DOHH2 (cell line): ENCODE results near the gene HDAC10.

Source experiments
- H3F3A ChIP-seq: fragments of 200-600 bp; sonication (generic), shearing (Covaris generic); 2 replicates; pipeline ENCODE4 v1.6.0; 2016; ENCODE audit warnings: antibody characterized with exemption, mild to moderate bottlenecking; ENCODE audit not compliant: control insufficient read depth, insufficient read depth
- H3K27ac ChIP-seq: fragments of 200-600 bp; sonication (generic); 2 replicates; pipeline ENCODE4 v1.5.1; 2014; ENCODE audit warnings: low read depth, mild to moderate bottlenecking, low read length, moderate library complexity
- H3K27me3 ChIP-seq: fragments of 200-600 bp; sonication (generic); 2 replicates; pipeline ENCODE4 v1.6.1; 2014; ENCODE audit warnings: mild to moderate bottlenecking, low read length, mixed read lengths; ENCODE audit not compliant: control insufficient read depth
- H3K36me3 ChIP-seq: fragments of 200-600 bp; sonication (generic); 2 replicates; pipeline ENCODE4 v1.6.1; 2014; ENCODE audit warnings: mild to moderate bottlenecking, low read length, moderate library complexity, mixed read lengths; ENCODE audit not compliant: control insufficient read depth
- H3K4me1 ChIP-seq: fragments of 200-600 bp; sonication (generic); 2 replicates; pipeline ENCODE4 v1.6.1; 2014; ENCODE audit warnings: mild to moderate bottlenecking, low read length, mixed read lengths; ENCODE audit not compliant: control insufficient read depth
- H3K4me2 ChIP-seq: fragments of 200-600 bp; sonication (generic); 2 replicates; pipeline ENCODE4 v1.6.0; 2014; ENCODE audit warnings: mild to moderate bottlenecking, low read length, moderate library complexity
- H3K4me3 ChIP-seq: fragments of 200-600 bp; sonication (generic); 2 replicates; pipeline ENCODE4 v1.5.1; 2014; ENCODE audit warnings: mild to moderate bottlenecking, low read length, mixed read lengths
- H3K79me2 ChIP-seq: fragments of 200-600 bp; sonication (generic); 2 replicates; pipeline ENCODE4 v1.6.1; 2014; ENCODE audit warnings: mild to moderate bottlenecking, low read length, mixed read lengths; ENCODE audit not compliant: control insufficient read depth
- H3K9me2 ChIP-seq: fragments of 200-600 bp; sonication (generic); replicated peaks from 2 replicates; pipeline ENCODE4 v1.6.1; 2014; ENCODE audit warnings: mild to moderate bottlenecking, low read length, mixed read lengths; ENCODE audit not compliant: control insufficient read depth
- H3K9me3 ChIP-seq: fragments of 200-600 bp; sonication (generic); 2 replicates; pipeline ENCODE4 v1.6.1; 2014; ENCODE audit warnings: antibody characterized with exemption, low read length, mixed read lengths; ENCODE audit not compliant: control insufficient read depth, insufficient read depth
- H4K20me1 ChIP-seq: fragments of 200-600 bp; sonication (generic); 2 replicates; pipeline ENCODE4 v1.6.0; 2014; ENCODE audit warnings: low read depth, mild to moderate bottlenecking, antibody characterized with exemption, low read length, moderate library complexity; ENCODE audit not compliant: control insufficient read depth, insufficient read depth
- EZH2phosphoT487 ChIP-seq: fragments of 200-600 bp; sonication (generic); IDR thresholded peaks from 2 replicates; pipeline ENCODE4 v1.6.1; 2017; ENCODE audit warnings: borderline replicate concordance, mild to moderate bottlenecking, antibody characterized with exemption, low read length, moderate library complexity, mixed read lengths
- TF ChIP-seq, protein P1 (sequence below): fragments of 200-600 bp; sonication (generic); IDR thresholded peaks from one replicate; pipeline ENCODE4 v1.5.1; 2014; ENCODE audit warnings: antibody characterized with exemption, mild to moderate bottlenecking, low read depth, low read length; ENCODE audit not compliant: poor library complexity, severe bottlenecking

HDAC10 gene

DNA sequence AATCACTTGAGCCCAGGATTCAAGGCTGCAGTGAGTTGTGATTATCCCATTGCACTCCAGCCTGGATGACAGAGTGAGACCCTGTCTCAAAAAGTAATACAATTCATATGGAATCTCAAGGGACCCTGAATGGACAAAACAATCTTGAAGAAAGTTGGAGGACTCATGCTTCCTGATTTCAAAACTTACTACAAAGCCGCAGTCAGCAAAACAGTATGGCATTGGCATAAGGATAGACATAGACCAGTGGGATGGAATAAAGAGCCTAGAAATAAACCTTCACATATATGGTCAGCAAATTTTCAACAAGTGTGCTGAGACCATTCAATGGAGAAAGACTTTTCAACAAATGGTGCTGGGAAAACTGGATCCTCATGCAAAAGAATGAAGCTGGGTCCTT lies 47.8 kb downstream of the HDAC10 start:
- no peak overlapping the region for H3K27ac ChIP-seq
- peaks cover 81% of the 10 kb centered on the region for H3K36me3 ChIP-seq
- H3K4me2 ChIP-seq, result peak overlapping the region; percentile 98
- H3K4me1 ChIP-seq, result peaks cover 58% of the 10 kb centered on the region
- no peaks in the 10 kb centered on the region for H3K27me3 ChIP-seq
- no peaks in the 10 kb centered on the region for H3K9me3 ChIP-seq
- H3K4me3 ChIP-seq, result peak overlapping the region; percentile 100; the same call in 1 of the 2 replicates
- H4K20me1 ChIP-seq, result peaks cover 16% of the 10 kb centered on the region
- peaks cover 15% of the 10 kb centered on the region for H3F3A ChIP-seq
- no peak for TF ChIP-seq EZH2phosphoT487
- TF ChIP-seq, protein P1, sequence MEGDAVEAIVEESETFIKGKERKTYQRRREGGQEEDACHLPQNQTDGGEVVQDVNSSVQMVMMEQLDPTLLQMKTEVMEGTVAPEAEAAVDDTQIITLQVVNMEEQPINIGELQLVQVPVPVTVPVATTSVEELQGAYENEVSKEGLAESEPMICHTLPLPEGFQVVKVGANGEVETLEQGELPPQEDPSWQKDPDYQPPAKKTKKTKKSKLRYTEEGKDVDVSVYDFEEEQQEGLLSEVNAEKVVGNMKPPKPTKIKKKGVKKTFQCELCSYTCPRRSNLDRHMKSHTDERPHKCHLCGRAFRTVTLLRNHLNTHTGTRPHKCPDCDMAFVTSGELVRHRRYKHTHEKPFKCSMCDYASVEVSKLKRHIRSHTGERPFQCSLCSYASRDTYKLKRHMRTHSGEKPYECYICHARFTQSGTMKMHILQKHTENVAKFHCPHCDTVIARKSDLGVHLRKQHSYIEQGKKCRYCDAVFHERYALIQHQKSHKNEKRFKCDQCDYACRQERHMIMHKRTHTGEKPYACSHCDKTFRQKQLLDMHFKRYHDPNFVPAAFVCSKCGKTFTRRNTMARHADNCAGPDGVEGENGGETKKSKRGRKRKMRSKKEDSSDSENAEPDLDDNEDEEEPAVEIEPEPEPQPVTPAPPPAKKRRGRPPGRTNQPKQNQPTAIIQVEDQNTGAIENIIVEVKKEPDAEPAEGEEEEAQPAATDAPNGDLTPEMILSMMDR, result no peak
- H3K9me2 ChIP-seq, result no peaks in the 10 kb centered on the region
- H3K79me2 ChIP-seq, result peaks cover 81% of the 10 kb centered on the region

DNA sequence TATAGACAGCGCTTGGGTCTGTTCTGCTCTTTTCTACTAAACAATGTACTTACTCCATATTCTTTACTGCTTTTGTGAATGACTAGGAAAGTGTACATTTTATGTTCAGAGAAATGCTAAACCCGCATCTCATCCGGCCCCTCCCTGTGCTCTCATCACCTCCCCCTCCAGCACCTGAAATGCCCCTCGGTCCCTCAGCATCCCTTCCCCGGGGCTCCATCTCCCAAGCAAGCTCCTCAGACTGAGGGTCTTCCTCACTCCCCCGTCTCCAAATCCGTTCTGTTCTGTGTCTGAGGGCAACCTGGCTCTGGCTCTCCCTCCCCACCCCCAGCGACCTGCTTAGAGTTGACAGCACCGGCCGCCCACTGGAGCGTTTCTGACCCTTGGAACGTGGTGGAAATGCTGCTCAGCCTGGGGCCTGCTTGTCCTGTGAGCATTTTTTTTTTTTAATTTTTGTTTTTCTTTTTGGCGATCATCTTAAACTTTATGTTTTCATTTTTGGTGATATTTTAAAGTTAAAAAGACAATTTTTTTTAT lies 48.9 kb downstream of the HDAC10 start:
- Histone ChIP-seq H3F3A (peaks cover 15% of the 10 kb centered on the region), H3K9me3 (no peaks in the 10 kb centered on the region), H4K20me1 (peaks cover 12% of the 10 kb centered on the region), H3K27ac (peak overlapping the region; percentile 81), H3K4me2 (peak overlapping the region; percentile 98), H3K79me2 (peaks cover 76% of the 10 kb centered on the region), H3K36me3 (peaks cover 82% of the 10 kb centered on the region), H3K4me1 (peaks cover 54% of the 10 kb centered on the region), H3K4me3 (peak overlapping the region; percentile 100), H3K27me3 (no peaks in the 10 kb centered on the region), H3K9me2 (no peaks in the 10 kb centered on the region)
- TF ChIP-seq, protein P1, result peak; percentile 8
- no peak for TF ChIP-seq EZH2phosphoT487

DNA sequence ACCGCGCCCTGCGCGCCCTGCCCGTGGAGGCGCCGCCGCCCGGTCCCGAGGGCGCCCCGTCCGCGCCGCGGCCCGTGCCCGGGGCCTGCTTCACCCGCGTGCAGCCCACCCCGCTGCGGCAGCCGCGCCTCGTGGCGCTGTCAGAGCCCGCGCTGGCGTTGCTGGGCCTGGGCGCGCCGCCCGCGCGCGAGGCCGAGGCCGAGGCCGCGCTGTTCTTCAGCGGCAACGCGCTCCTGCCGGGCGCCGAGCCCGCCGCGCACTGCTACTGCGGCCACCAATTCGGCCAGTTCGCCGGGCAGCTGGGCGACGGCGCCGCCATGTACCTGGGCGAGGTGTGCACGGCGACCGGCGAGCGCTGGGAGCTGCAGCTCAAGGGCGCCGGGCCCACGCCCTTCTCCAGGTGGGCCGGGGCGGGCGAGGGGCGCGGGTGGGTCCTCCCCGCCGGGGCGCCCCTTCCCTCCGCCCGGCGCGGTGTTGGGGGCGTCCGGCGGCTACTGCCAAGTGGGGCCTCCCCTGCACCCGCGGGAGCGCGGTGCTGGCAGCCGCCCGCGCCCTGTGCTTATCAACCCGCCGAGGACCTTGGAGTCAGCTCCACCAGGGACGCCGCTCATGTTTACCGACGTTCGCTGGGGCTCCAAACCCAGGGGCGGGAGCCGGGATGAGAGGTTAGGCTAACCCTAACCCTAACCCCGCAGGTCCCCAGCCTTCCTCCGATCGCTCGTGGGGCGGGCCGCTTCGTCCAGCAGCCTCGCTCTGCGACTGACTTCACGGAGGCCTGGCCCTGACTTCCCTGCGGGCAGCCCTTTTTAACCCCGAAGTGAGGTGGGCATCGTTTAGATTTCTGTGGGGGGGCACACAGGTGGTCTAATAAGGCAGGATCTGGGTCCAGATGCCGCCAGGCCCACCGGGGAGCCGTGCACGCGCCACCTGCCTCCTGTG lies 49.6 kb downstream of the HDAC10 start:
- Histone ChIP-seq H3K79me2 (peaks cover 72% of the 10 kb centered on the region), H3K4me1 (peaks cover 52% of the 10 kb centered on the region), H4K20me1 (peaks cover 11% of the 10 kb centered on the region; the same call in 1 of the 2 replicates), H3K27ac (peak overlapping the region; percentile 81), H3K36me3 (peaks cover 81% of the 10 kb centered on the region), H3K9me2 (no peaks in the 10 kb centered on the region), H3K4me3 (peak overlapping the region; percentile 100), H3K27me3 (no peaks in the 10 kb centered on the region), H3K9me3 (no peaks in the 10 kb centered on the region), H3F3A (peaks cover 11% of the 10 kb centered on the region), H3K4me2 (peak overlapping the region; percentile 98)
- TF ChIP-seq EZH2phosphoT487, result no peak
- TF ChIP-seq, protein P1, result peak; percentile 25
